H9 (cell line): ENCODE results near the gene FOXF2. TPM values are rescaled to one million over a fixed set of nuclear protein-coding genes. Genes with fewer than 3 reads are reported as not detected.

Experiments used
- DNase-seq: peaks from one replicate; pipeline ENCODE4 v3.0.0-alpha.2; 2017
- H2AFZ ChIP-seq: one replicate; pipeline ENCODE4 v1.6.1; 2013; ENCODE audit warnings: mild to moderate bottlenecking, low read length, control low read depth, moderate library complexity
- H2AK5ac ChIP-seq: 2 replicates; pipeline ENCODE4 v1.6.1; 2013; ENCODE audit warnings: low read length, control low read depth, mixed read lengths; ENCODE audit not compliant: insufficient read length
- H2BK120ac ChIP-seq: one replicate; pipeline ENCODE4 v1.6.1; 2013; ENCODE audit warnings: low read depth, mild to moderate bottlenecking, low read length, control low read depth, inconsistent platforms; ENCODE audit not compliant: poor library complexity, severe bottlenecking
- H2BK12ac ChIP-seq: 2 replicates; pipeline ENCODE4 v1.6.1; 2013; ENCODE audit warnings: low read length, control low read depth, mixed read lengths, low read depth; ENCODE audit not compliant: insufficient read length
- H2BK15ac ChIP-seq: 2 replicates; pipeline ENCODE4 v1.6.1; 2013; ENCODE audit warnings: low read depth, low read length, control low read depth
- H2BK20ac ChIP-seq: one replicate; pipeline ENCODE4 v1.6.1; 2013; ENCODE audit warnings: low read depth, mild to moderate bottlenecking, low read length, control low read depth, inconsistent platforms; ENCODE audit not compliant: poor library complexity, severe bottlenecking
- H2BK5ac ChIP-seq: 2 replicates; pipeline ENCODE4 v1.6.1; 2013; ENCODE audit warnings: low read length, control low read depth, mixed read lengths; ENCODE audit not compliant: insufficient read length
- H3K14ac ChIP-seq: 2 replicates; pipeline ENCODE4 v1.6.1; 2013; ENCODE audit warnings: low read length, control low read depth; ENCODE audit not compliant: insufficient read depth
- H3K18ac ChIP-seq: 2 replicates; pipeline ENCODE4 v1.6.1; 2013; ENCODE audit warnings: low read depth, mild to moderate bottlenecking, mixed read lengths, low read length, control low read depth; ENCODE audit not compliant: insufficient read length
- H3K23ac ChIP-seq: 2 replicates; pipeline ENCODE4 v1.6.1; 2013; ENCODE audit warnings: low read length, control low read depth, mixed read lengths, low read depth; ENCODE audit not compliant: insufficient read length
- H3K23me2 ChIP-seq: 2 replicates; pipeline ENCODE4 v1.6.1; 2013; ENCODE audit warnings: low read depth, mild to moderate bottlenecking, mixed read lengths, low read length, control low read depth; ENCODE audit not compliant: insufficient read length, poor library complexity, severe bottlenecking
- H3K27ac ChIP-seq: 2 replicates; pipeline ENCODE4 v1.5.1; 2013; ENCODE audit warnings: low read length, control low read depth, mixed read lengths, low read depth; ENCODE audit not compliant: insufficient read length
- H3K27me3 ChIP-seq: 2 replicates; pipeline ENCODE4 v1.6.1; 2013; ENCODE audit warnings: low read length, control low read depth, inconsistent platforms; ENCODE audit not compliant: insufficient read depth
- H3K4ac ChIP-seq: 2 replicates; pipeline ENCODE4 v1.6.1; 2013; ENCODE audit warnings: low read depth, mild to moderate bottlenecking, control low read depth, inconsistent platforms, low read length, moderate library complexity
- H3K4me1 ChIP-seq: 2 replicates; pipeline ENCODE4 v1.6.1; 2013; ENCODE audit warnings: low read length, control low read depth, inconsistent platforms; ENCODE audit not compliant: insufficient read depth
- H3K4me2 ChIP-seq: 2 replicates; pipeline ENCODE4 v1.6.1; 2013; ENCODE audit warnings: low read length, control low read depth, mixed read lengths; ENCODE audit not compliant: insufficient read length, insufficient read depth
- H3K56ac ChIP-seq: 2 replicates; pipeline ENCODE4 v1.6.1; 2013; ENCODE audit warnings: low read depth, mild to moderate bottlenecking, mixed read lengths, low read length, control low read depth; ENCODE audit not compliant: insufficient read length
- H3K79me1 ChIP-seq: 2 replicates; pipeline ENCODE4 v1.6.1; 2013; ENCODE audit warnings: low read depth, mild to moderate bottlenecking, moderate library complexity, low read length, control low read depth, inconsistent platforms; ENCODE audit not compliant: insufficient read depth, poor library complexity, severe bottlenecking
- H3K79me2 ChIP-seq: 2 replicates; pipeline ENCODE4 v1.6.1; 2013; ENCODE audit warnings: low read length, control low read depth, inconsistent platforms; ENCODE audit not compliant: insufficient read depth
- H3K9ac ChIP-seq: 2 replicates; pipeline ENCODE4 v1.6.1; 2013; ENCODE audit warnings: low read length, control low read depth, mixed read lengths; ENCODE audit not compliant: insufficient read length; ENCODE audit errors: extremely low read depth
- H3K9me3 ChIP-seq: one replicate; pipeline ENCODE4 v1.6.1; 2013; ENCODE audit warnings: low read depth, low read length, inconsistent platforms; ENCODE audit not compliant: control insufficient read depth
- H3T11ph ChIP-seq: one replicate; pipeline ENCODE4 v1.6.1; 2013; ENCODE audit warnings: mild to moderate bottlenecking, low read length, control low read depth, inconsistent platforms
- H4K20me1 ChIP-seq: one replicate; pipeline ENCODE4 v1.6.1; 2013; ENCODE audit not compliant: control insufficient read depth, insufficient read length, insufficient read depth
- H4K5ac ChIP-seq: 2 replicates; pipeline ENCODE4 v1.6.1; 2013; ENCODE audit warnings: low read depth, mild to moderate bottlenecking, mixed read lengths, low read length, control low read depth; ENCODE audit not compliant: insufficient read length
- H4K8ac ChIP-seq: replicated peaks from 2 replicates; pipeline ENCODE4 v1.6.1; 2013; ENCODE audit warnings: low read length, control low read depth, mixed read lengths, low read depth; ENCODE audit not compliant: insufficient read length
- H4K91ac ChIP-seq: 2 replicates; pipeline ENCODE4 v1.6.1; 2013; ENCODE audit warnings: low read depth, mild to moderate bottlenecking, moderate library complexity, mixed read lengths, low read length, control low read depth; ENCODE audit not compliant: insufficient read length
- H3K27ac Mint-ChIP-seq, 3 experiments: 2 replicates in 2 of 3; 3 replicates in 1 of 3; pipeline ENCODE4 v1.8.0; 2020 to 2021; ENCODE audit warnings: mixed read lengths in 3 of 3, mild to moderate bottlenecking in 1 of 3, moderate library complexity in 1 of 3
- H3K27me3 Mint-ChIP-seq: 2 replicates; pipeline ENCODE4 v1.8.0; 2021; ENCODE audit warnings: low read depth, mild to moderate bottlenecking, moderate library complexity, mixed read lengths
- H3K36me3 Mint-ChIP-seq, 3 experiments: 2 replicates in 2 of 3; 3 replicates in 1 of 3; pipeline ENCODE4 v1.8.0; 2020 to 2021; ENCODE audit warnings: low read depth in 3 of 3, mixed read lengths in 3 of 3; ENCODE audit not compliant: insufficient read depth in 1 of 3
- H3K4me1 Mint-ChIP-seq, 2 experiments: 2 replicates each; pipeline ENCODE4 v1.8.0; 2020; ENCODE audit warnings: mixed read lengths in 2 of 2
- H3K4me3 Mint-ChIP-seq, 2 experiments: 2 replicates in 1 of 2; 3 replicates in 1 of 2; pipeline ENCODE4 v1.8.0; 2020 to 2021; ENCODE audit warnings: mild to moderate bottlenecking in 2 of 2, mixed read lengths in 2 of 2, moderate library complexity in 1 of 2
- H3K9me3 Mint-ChIP-seq, 2 experiments: 2 replicates in 1 of 2; 3 replicates in 1 of 2; pipeline ENCODE4 v1.8.0; 2020; ENCODE audit warnings: mild to moderate bottlenecking in 2 of 2, mixed read lengths in 2 of 2, moderate library complexity in 1 of 2
- CTCF ChIP-seq: fragments of 200-600 bp; sonication (generic); conservative IDR thresholded peaks from 3 replicates; pipeline ENCODE4 v1.8.0; 2021; ENCODE audit warnings: antibody characterized with exemption, mild to moderate bottlenecking
- WGBS: extraction: QIAGEN DNeasy Blood & Tissue Kit; methylation state at CpG from one replicate; pipeline ENCODE4 v1.1.7; 2013; ENCODE audit warnings: missing lambda C conversion rate, low lambda C conversion rate, mixed read lengths; ENCODE audit not compliant: insufficient read length; ENCODE audit errors: extremely low coverage; 5-methylcytosine and 5-hydroxymethylcytosine counted together
- total RNA-seq: library from RNA; stranded (reverse); gene quantifications from 2 replicates; pipeline ENCODE4 v1.2.1, GENCODE V29; 2021

FOXF2 gene
- total RNA-seq, 1 experiment from 2014 or later = not detected

GRCh38 chr6:1386038-1386709 lies 3.2 kb upstream of the FOXF2 start:
- no peak for DNase-seq
- no peak overlapping the region for H3K4me3 Mint-ChIP-seq
- H3T11ph ChIP-seq = no peak overlapping the region
- H2BK20ac ChIP-seq = no peak overlapping the region
- no peak overlapping the region for H4K91ac ChIP-seq
- H3K9ac ChIP-seq = no peak overlapping the region
- H4K5ac ChIP-seq = no peak overlapping the region
- H3K79me2 ChIP-seq = no peaks in the 10 kb centered on the region
- no peak for TF ChIP-seq CTCF
- no peak overlapping the region for H2AK5ac ChIP-seq
- no peak overlapping the region for H3K27ac Mint-ChIP-seq
- H3K23ac ChIP-seq = no peak overlapping the region
- no peak overlapping the region for H4K8ac ChIP-seq
- no peak overlapping the region for H2AFZ ChIP-seq
- peaks cover 22 to 33% of the 10 kb centered on the region in 2 experiments for H3K4me1 Mint-ChIP-seq
- no peak overlapping the region for H3K14ac ChIP-seq
- peaks cover 93% of the 10 kb centered on the region for H3K27me3 Mint-ChIP-seq
- H3K9me3 ChIP-seq = no peaks in the 10 kb centered on the region
- no peaks in the 10 kb centered on the region for H4K20me1 ChIP-seq
- H2BK5ac ChIP-seq = no peak overlapping the region
- no peak overlapping the region for H3K18ac ChIP-seq
- H2BK12ac ChIP-seq = no peak overlapping the region
- no peak overlapping the region for H3K56ac ChIP-seq
- peaks cover 80% of the 10 kb centered on the region for H3K27me3 ChIP-seq
- no peak overlapping the region for H3K27ac ChIP-seq
- no peaks in the 10 kb centered on the region for H3K4me1 ChIP-seq
- no peaks in the 10 kb centered on the region for H3K79me1 ChIP-seq
- no peaks in the 10 kb centered on the region for H3K36me3 Mint-ChIP-seq
- H2BK15ac ChIP-seq = no peak overlapping the region
- H3K4ac ChIP-seq = no peak overlapping the region
- no peak overlapping the region for H3K4me2 ChIP-seq
- H2BK120ac ChIP-seq = no peak overlapping the region
- peaks cover 15% of the 10 kb centered on the region for H3K23me2 ChIP-seq
- peaks cover 0 to 7% of the 10 kb centered on the region in 2 experiments; a peak in 4 of 5 replicates for H3K9me3 Mint-ChIP-seq
- no CpG with 5 or more reads among the region's 4 CpGs for WGBS
